TTC549 (cell line): Measurements from ENCODE around the gene CTNNBIP1.
"Not testable (repeated sequence)": the region's sequence is repeated elsewhere in the genome, so short reads cannot be mapped to it uniquely, and the experiment has no call there.

Experiments used
- FAIRE-seq: peaks from 2 replicates; lab custom pipeline; 2012; peaks lifted over from hg19 to GRCh38; lab: Jason Lieb, UNC

The CTNNBIP1 gene

GRCh38 chr1:9803003-9803918 is 106.8 kb downstream of the CTNNBIP1 start:
- not testable (repeated sequence) for FAIRE-seq

GRCh38 chr1:9801909-9802308 is 108.2 kb downstream of the CTNNBIP1 start:
- FAIRE-seq, result no peak
